TTC549 (cell line): ENCODE results near the gene TXNDC9.
"Not testable (repeated sequence)": the region's sequence is repeated elsewhere in the genome, so short reads cannot be mapped to it uniquely, and the experiment has no call there.

Experiments used
- FAIRE-seq: peaks from 2 replicates; lab custom pipeline; 2012; peaks lifted over from hg19 to GRCh38; lab: Jason Lieb, UNC

The TXNDC9 gene

GRCh38 chr2:99335911-99336803 is at the start of gene TXNDC9:
Gene TXNDC9 (minus strand): TSS chr2:99336333. CDS start chr2:99333210, 3,123 bp downstream.
- peak; percentile 94 for FAIRE-seq

GRCh38 chr2:99382143-99382542 is 46.0 kb upstream of the TXNDC9 start:
- no peak for FAIRE-seq

- FAIRE-seq: no peak
These were observed 44.4 kb upstream of the TXNDC9 start for GRCh38 chr2:99380376-99381010.

GRCh38 chr2:99377879-99378278 is 41.7 kb upstream of the TXNDC9 start:
- FAIRE-seq: no peak

- no peak for FAIRE-seq
These were observed 40.2 kb upstream of the TXNDC9 start for GRCh38 chr2:99376254-99376864.

- peak; percentile 39 for FAIRE-seq
These were observed 38.6 kb upstream of the TXNDC9 start for GRCh38 chr2:99374747-99375146.

GRCh38 chr2:99373144-99373543 is 37.0 kb upstream of the TXNDC9 start:
- no peak for FAIRE-seq

GRCh38 chr2:99368854-99369253 is 32.7 kb upstream of the TXNDC9 start:
- FAIRE-seq: not testable (repeated sequence)

- FAIRE-seq: no peak
These were observed 29.5 kb upstream of the TXNDC9 start for GRCh38 chr2:99365661-99366060.

GRCh38 chr2:99356853-99357252 is 20.7 kb upstream of the TXNDC9 start:
- no peak for FAIRE-seq

- not testable (repeated sequence) for FAIRE-seq
These were observed 18.7 kb upstream of the TXNDC9 start for GRCh38 chr2:99354825-99355224.

GRCh38 chr2:99354070-99354469 is 17.9 kb upstream of the TXNDC9 start:
- no peak for FAIRE-seq

GRCh38 chr2:99350194-99350593 is 14.1 kb upstream of the TXNDC9 start:
- no peak for FAIRE-seq

GRCh38 chr2:99348173-99348572 is 12.0 kb upstream of the TXNDC9 start:
- no peak for FAIRE-seq

- FAIRE-seq: no peak
These were observed 10.1 kb upstream of the TXNDC9 start for GRCh38 chr2:99346218-99346617.

GRCh38 chr2:99345446-99345845 is 9.3 kb upstream of the TXNDC9 start:
- FAIRE-seq: not testable (repeated sequence)

GRCh38 chr2:99342536-99342935 is 6.4 kb upstream of the TXNDC9 start:
- no peak for FAIRE-seq

- no peak for FAIRE-seq
These were observed 4.6 kb upstream of the TXNDC9 start for GRCh38 chr2:99340669-99341236.

GRCh38 chr2:99338029-99338585 is 2.0 kb upstream of the TXNDC9 start:
- FAIRE-seq: no peak

- FAIRE-seq: no peak
These were observed 1.2 kb upstream of the TXNDC9 start, which contains the start of gene EIF5B for GRCh38 chr2:99337113-99338028. Gene EIF5B (plus strand): TSS chr2:99337389. CDS start chr2:99337555, 166 bp downstream.

GRCh38 chr2:99336804-99337112 is 625 bp upstream of the TXNDC9 start:
- no peak for FAIRE-seq
